GM18517 (cell line): Measurements from ENCODE around the gene ANO3.

Experiments used
- ATAC-seq: cut with Tn5 transposase; IDR thresholded peaks from one replicate; pipeline ENCODE4 v1.9.1; 2021; ENCODE audit warnings: mild to moderate bottlenecking, moderate library complexity; ENCODE audit not compliant: unreplicated experiment

The ANO3 gene

DNA sequence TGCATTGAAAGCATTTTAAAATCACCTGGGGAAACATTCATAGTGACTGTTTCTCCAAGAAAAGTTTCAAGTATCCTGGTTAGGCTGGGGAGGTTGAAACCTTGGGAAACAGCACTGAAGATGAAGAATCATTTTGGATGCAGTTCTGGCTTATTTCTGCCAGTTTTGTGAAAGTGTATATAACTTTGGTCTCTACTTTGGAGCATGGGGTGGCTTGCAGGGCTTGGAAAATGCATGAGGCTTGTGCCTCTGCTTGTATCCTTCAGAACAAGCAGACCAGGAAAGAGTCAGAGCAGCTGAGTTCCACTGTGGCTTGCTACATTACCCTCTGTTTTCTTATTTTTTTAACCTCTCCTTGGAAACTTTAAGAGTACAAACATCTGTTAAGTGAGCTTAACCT, 370.5 kb downstream of the ANO3 start:
- ATAC-seq = no peak

- no peak for ATAC-seq
Observed at GRCh38 chr11:26703411-26704191, 371.7 kb downstream of the ANO3 start.

GRCh38 chr11:26704249-26704648, 372.3 kb downstream of the ANO3 start:
- no peak for ATAC-seq

DNA sequence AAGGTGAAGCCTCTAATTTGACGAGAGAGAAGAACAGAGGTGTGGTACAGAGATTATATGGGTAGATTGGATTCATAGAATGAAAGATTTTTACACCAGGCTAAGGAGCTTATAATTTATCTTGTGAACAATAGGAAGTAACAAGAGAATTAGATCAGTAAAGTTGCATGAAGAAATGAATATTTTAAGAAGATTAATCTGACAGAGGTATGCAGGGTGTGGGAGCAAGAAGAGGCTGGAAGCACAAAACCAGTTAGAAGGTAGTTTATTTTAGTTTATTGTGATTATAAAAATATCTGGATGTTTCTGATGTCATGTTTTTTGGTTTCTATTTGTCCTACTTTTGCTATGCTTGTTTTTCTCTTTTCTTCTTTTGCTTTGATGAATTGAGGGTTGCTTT, 374.3 kb downstream of the ANO3 start:
- ATAC-seq = no peak

DNA sequence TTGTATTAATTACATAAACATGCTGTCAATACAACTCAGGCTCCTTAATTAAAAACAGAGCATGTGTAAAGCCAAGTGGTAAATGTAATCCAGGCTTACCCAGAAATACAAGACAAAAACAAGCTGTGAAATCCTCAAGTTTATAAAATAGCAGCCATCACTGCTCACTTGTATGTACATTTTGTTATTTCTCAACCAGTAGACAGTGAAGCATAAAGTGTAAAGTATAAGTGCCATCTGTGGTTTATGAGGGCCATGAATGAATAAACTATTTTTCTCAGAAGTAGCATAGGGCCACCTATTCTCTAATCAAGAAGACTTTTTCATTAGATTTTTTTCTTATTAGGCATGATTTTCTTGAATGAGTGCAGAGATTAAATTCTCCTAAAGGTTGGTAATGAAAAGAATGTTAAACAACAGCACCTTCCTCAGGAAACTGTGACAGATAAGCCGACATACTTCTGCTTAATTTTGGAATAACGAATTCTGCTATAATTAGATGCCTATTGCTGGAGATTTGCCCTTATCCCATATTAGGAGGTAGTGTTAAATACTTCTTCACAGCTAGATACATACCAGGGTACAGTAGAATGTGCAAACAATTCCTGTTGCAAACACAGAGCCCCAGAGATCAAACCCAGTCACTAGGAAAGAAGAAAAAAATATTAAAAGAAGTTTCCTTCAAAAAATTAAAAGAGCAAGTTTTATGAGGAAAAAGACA, 377.0 kb downstream of the ANO3 start:
- ATAC-seq = no peak

DNA sequence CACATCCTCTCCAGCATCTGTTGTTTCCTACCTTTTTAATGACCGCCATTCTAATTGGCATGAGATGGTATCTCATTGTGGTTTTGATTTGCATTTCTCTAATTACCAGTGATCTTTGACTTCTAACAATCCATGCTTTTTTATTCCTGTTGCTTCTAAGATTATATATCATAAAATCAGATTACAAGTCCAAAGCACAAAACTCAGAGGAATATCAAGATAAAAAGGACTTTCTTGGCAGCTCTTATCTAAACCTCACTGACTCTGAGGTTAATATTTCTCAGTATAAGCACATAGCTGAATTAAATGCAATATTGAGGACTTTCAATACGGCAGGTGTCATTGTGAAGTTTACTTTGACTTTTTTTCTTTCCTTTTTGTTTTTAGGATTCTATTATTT, 378.6 kb downstream of the ANO3 start:
- no peak for ATAC-seq

- no peak for ATAC-seq
Observed at GRCh38 chr11:26712497-26712896, 380.6 kb downstream of the ANO3 start.
